Osteocyte (in vitro differentiated cells): ENCODE data around the gene PPY. TPM values are rescaled to one million over a fixed set of nuclear protein-coding genes. Genes with fewer than 3 reads are reported as not detected.

ENCODE experiments used
- DNase-seq: peaks from one replicate; pipeline ENCODE4 v3.0.0; 2021; ENCODE audit warnings: mixed read lengths; ENCODE audit not compliant: unreplicated experiment; ENCODE audit errors: extremely low spot score
- H3K27ac Mint-ChIP-seq: one replicate; pipeline ENCODE4 v1.8.0; 2021; ENCODE audit warnings: mild to moderate bottlenecking, mixed read lengths; ENCODE audit not compliant: unreplicated experiment
- H3K27me3 Mint-ChIP-seq: one replicate; pipeline ENCODE4 v1.8.0; 2021; ENCODE audit warnings: mixed read lengths; ENCODE audit not compliant: unreplicated experiment
- H3K36me3 Mint-ChIP-seq: one replicate; pipeline ENCODE4 v1.8.0; 2021; ENCODE audit warnings: mixed read lengths; ENCODE audit not compliant: unreplicated experiment
- H3K4me1 Mint-ChIP-seq: one replicate; pipeline ENCODE4 v1.8.0; 2021; ENCODE audit warnings: mixed read lengths; ENCODE audit not compliant: unreplicated experiment
- H3K4me3 Mint-ChIP-seq: one replicate; pipeline ENCODE4 v1.8.0; 2021; ENCODE audit warnings: mild to moderate bottlenecking, moderate library complexity, mixed read lengths; ENCODE audit not compliant: unreplicated experiment
- H3K9me3 Mint-ChIP-seq: one replicate; pipeline ENCODE4 v1.8.0; 2021; ENCODE audit warnings: mixed read lengths; ENCODE audit not compliant: unreplicated experiment
- CTCF ChIP-seq: fragments of 200-600 bp; sonication (generic); IDR thresholded peaks from 2 replicates; pipeline ENCODE4 v1.5.0; 2021; ENCODE audit warnings: antibody characterized with exemption, mild to moderate bottlenecking, moderate library complexity
- total RNA-seq: library from RNA; stranded (reverse); gene quantifications from 2 replicates; pipeline ENCODE4 v1.2.1, GENCODE V29; 2021

PPY gene
- total RNA-seq, 1 donor from 2014 or later = not detected

GRCh38 chr17:43958748-43959352 lies 16.6 kb upstream of the PPY start:
- no peaks in the 10 kb centered on the region for H3K36me3 Mint-ChIP-seq
- TF ChIP-seq CTCF = no peak
- no peaks in the 10 kb centered on the region for H3K4me1 Mint-ChIP-seq

GRCh38 chr17:43956222-43956621 lies 13.9 kb upstream of the PPY start:
- no peak for DNase-seq
- no peak overlapping the region for H3K4me3 Mint-ChIP-seq

More at GRCh38 chr17:43958748-43959352, 16.6 kb upstream of the PPY start:
- Mint-ChIP-seq H3K9me3 (no peaks in the 10 kb centered on the region), H3K27ac (no peak overlapping the region), H3K27me3 (peaks cover 46% of the 10 kb centered on the region), H3K4me3 (no peak overlapping the region)
- DNase-seq = no peak

GRCh38 chr17:43953746-43954145 lies 11.5 kb upstream of the PPY start, which contains the start of gene PYY:
Gene PYY, minus strand, starts transcription at chr17:43953940. Its CDS starts 457 bp downstream, at chr17:43953483.
- peaks cover 57% of the 10 kb centered on the region for H3K27me3 Mint-ChIP-seq
- no peaks in the 10 kb centered on the region for H3K36me3 Mint-ChIP-seq

More at GRCh38 chr17:43956222-43956621, 13.9 kb upstream of the PPY start:
- Mint-ChIP-seq H3K27ac (no peak overlapping the region), H3K4me1 (peaks cover 7% of the 10 kb centered on the region), H3K36me3 (no peaks in the 10 kb centered on the region), H3K27me3 (peaks cover 41% of the 10 kb centered on the region), H3K9me3 (no peaks in the 10 kb centered on the region)
- TF ChIP-seq CTCF = no peak

GRCh38 chr17:43952724-43953666 lies 10.7 kb upstream of the PPY start:
- Mint-ChIP-seq H3K27ac (no peak overlapping the region), H3K36me3 (no peaks in the 10 kb centered on the region), H3K4me1 (peaks cover 7% of the 10 kb centered on the region), H3K4me3 (peak overlapping the region; percentile 58), H3K9me3 (no peaks in the 10 kb centered on the region), H3K27me3 (peaks cover 57% of the 10 kb centered on the region)
- TF ChIP-seq CTCF = no peak
- DNase-seq = no peak

More at GRCh38 chr17:43953746-43954145, 11.5 kb upstream of the PPY start, which contains the start of gene PYY:
- Mint-ChIP-seq H3K27ac (no peak within 1 kb of the TSS), H3K9me3 (no peaks in the 10 kb centered on the region), H3K4me3 (no peak within 1 kb of the TSS), H3K4me1 (peaks cover 7% of the 10 kb centered on the region)
- no peak for TF ChIP-seq CTCF
- DNase-seq = no peak

- H3K27me3 Mint-ChIP-seq = peaks cover 58% of the 10 kb centered on the region
- H3K4me1 Mint-ChIP-seq = peaks cover 7% of the 10 kb centered on the region
- H3K27ac Mint-ChIP-seq = no peak overlapping the region
- DNase-seq = no peak
- no peaks in the 10 kb centered on the region for H3K36me3 Mint-ChIP-seq
- H3K4me3 Mint-ChIP-seq = peak overlapping the region; percentile 58
- H3K9me3 Mint-ChIP-seq = no peaks in the 10 kb centered on the region
- no peak for TF ChIP-seq CTCF
Observed at GRCh38 chr17:43952351-43952723, 10.1 kb upstream of the PPY start.
